Measurements from ENCODE around the gene PRKCE.

The PRKCE gene

GRCh38 chr2:45651415-45652089, at the start of gene PRKCE:
PRKCE (plus strand) TSS chr2:45651675.
- DNase-seq (ENCODE audit: low read depth in 2 of 2, low spot score in 1 of 2): no peak

- DNase-seq (ENCODE audit: low read depth in 2 of 2, low spot score in 1 of 2): no peak
These were observed 48.9 kb upstream of the PRKCE start for GRCh38 chr2:45602624-45603023.

- DNase-seq (ENCODE audit: low read depth in 2 of 2, low spot score in 1 of 2): no peak
These were observed 46.4 kb upstream of the PRKCE start for GRCh38 chr2:45605116-45605515.

GRCh38 chr2:45606796-45607195, 44.7 kb upstream of the PRKCE start:
- DNase-seq (ENCODE audit: low read depth in 2 of 2, low spot score in 1 of 2): no peak

- no peak for DNase-seq (ENCODE audit: low read depth in 2 of 2, low spot score in 1 of 2)
These were observed 43.8 kb upstream of the PRKCE start for GRCh38 chr2:45607701-45608100.

- peak; percentile 1 to 4 for DNase-seq (ENCODE audit: low read depth in 2 of 2, low spot score in 1 of 2)
These were observed 41.0 kb upstream of the PRKCE start for GRCh38 chr2:45610281-45611019.

- DNase-seq (ENCODE audit: low read depth in 2 of 2, low spot score in 1 of 2): peak; percentile 75 to 82
These were observed 40.2 kb upstream of the PRKCE start, which contains the start of gene SRBD1 for GRCh38 chr2:45611020-45611859. SRBD1 (minus strand) TSS chr2:45611267; CDS start chr2:45605441, 5,826 bp downstream.

GRCh38 chr2:45612285-45612684, 39.2 kb upstream of the PRKCE start:
- DNase-seq (ENCODE audit: low read depth in 2 of 2, low spot score in 1 of 2): no peak

GRCh38 chr2:45612731-45613130, 38.7 kb upstream of the PRKCE start:
- no peak for DNase-seq (ENCODE audit: low read depth in 2 of 2, low spot score in 1 of 2)

- DNase-seq (ENCODE audit: low read depth in 2 of 2, low spot score in 1 of 2): no peak
These were observed 37.1 kb upstream of the PRKCE start for GRCh38 chr2:45614330-45614729.

- DNase-seq (ENCODE audit: low read depth in 2 of 2, low spot score in 1 of 2): no peak
These were observed 36.5 kb upstream of the PRKCE start for GRCh38 chr2:45614871-45615415.

- DNase-seq (ENCODE audit: low read depth in 2 of 2, low spot score in 1 of 2): no peak
These were observed 34.6 kb upstream of the PRKCE start for GRCh38 chr2:45616658-45617411.

GRCh38 chr2:45617496-45617895, 34.0 kb upstream of the PRKCE start:
- DNase-seq (ENCODE audit: low read depth in 2 of 2, low spot score in 1 of 2): no peak

GRCh38 chr2:45622336-45623075, 29.0 kb upstream of the PRKCE start:
- DNase-seq (ENCODE audit: low read depth in 2 of 2, low spot score in 1 of 2): no peak

GRCh38 chr2:45623098-45623497, 28.4 kb upstream of the PRKCE start:
- no peak for DNase-seq (ENCODE audit: low read depth in 2 of 2, low spot score in 1 of 2)

GRCh38 chr2:45625824-45626223, 25.7 kb upstream of the PRKCE start:
- DNase-seq (ENCODE audit: low read depth in 2 of 2, low spot score in 1 of 2): no peak

GRCh38 chr2:45626387-45627221, 24.9 kb upstream of the PRKCE start:
- DNase-seq (ENCODE audit: low read depth in 2 of 2, low spot score in 1 of 2): no peak

- DNase-seq (ENCODE audit: low read depth in 2 of 2, low spot score in 1 of 2): no peak
These were observed 23.6 kb upstream of the PRKCE start for GRCh38 chr2:45627911-45628310.

GRCh38 chr2:45629971-45630370, 21.5 kb upstream of the PRKCE start:
- DNase-seq (ENCODE audit: low read depth in 2 of 2, low spot score in 1 of 2): no peak

Measured in stimulated activated CD8-positive, alpha-beta memory T cell treated with anti-CD3 and anti-CD28 coated beads, Interleukin-4, amount 100 ng/mL, for 4 hours (primary cell).